ENCODE results near the gene DCHS1. TPM values are rescaled to one million over a fixed set of nuclear protein-coding genes. Genes with fewer than 3 reads are reported as not detected.
A peak's percentile ranks its signal among the peaks of the same experiment; 100 is the strongest.
"Not testable (repeated sequence)": the region's sequence is repeated elsewhere in the genome, so short reads cannot be mapped to it uniquely, and the experiment has no call there.

The DCHS1 gene
- total RNA-seq: 10 to 100 TPM; 11.2 to 17.4 TPM

- Histone ChIP-seq H3K27me3 (replicated peaks; ENCODE audit: insufficient read depth) (no peaks in the 10 kb centered on the region), H3K4me3 (peak within 1 kb of the TSS; percentile 35 to 43), H3K36me3 (no peaks in the 10 kb centered on the region), H3K27ac (peak within 1 kb of the TSS; percentile 38 to 63), H3K9me3 (no peaks in the 10 kb centered on the region), H3K4me1 (replicated peaks) (no peaks in the 10 kb centered on the region)
- no peak for TF ChIP-seq POLR2A (IDR thresholded peaks at IDR 0.05)
- no peak for TF ChIP-seq POLR2AphosphoS5 (IDR thresholded peaks at IDR 0.05)
- no peak for TF ChIP-seq CTCF (IDR thresholded peaks at IDR 0.05)
- intact Hi-C loops (cut with DNase I): loop anchor here (5.0 kb wide), 1 partner anchor 54 kb away; the partner anchor contains the start of genes ILK and RRP8
- DNase-seq (ENCODE audit: low spot score): no peak
- 10% methylated on average over 25 of the region's 56 CpGs for WGBS
These were observed at the start of gene DCHS1 for GRCh38 chr11:6655790-6656583. TSS of gene DCHS1 (minus strand) at chr11:6655809. CDS start at chr11:6641613, 14,196 bp downstream.

- Histone ChIP-seq H3K36me3 (no peaks in the 10 kb centered on the region), H3K9me3 (no peaks in the 10 kb centered on the region), H3K4me3 (no peak overlapping the region), H3K27me3 (replicated peaks; ENCODE audit: insufficient read depth) (no peaks in the 10 kb centered on the region), H3K4me1 (replicated peaks) (no peaks in the 10 kb centered on the region), H3K27ac (no peak overlapping the region)
- DNase-seq (ENCODE audit: low spot score): peak; percentile 48
- peak; percentile 44 for TF ChIP-seq POLR2AphosphoS5 (IDR thresholded peaks at IDR 0.05)
- no peak for TF ChIP-seq POLR2A (IDR thresholded peaks at IDR 0.05)
- peak in 3 of 4 experiments; percentile 46 to 63 (median 58) for TF ChIP-seq CTCF (IDR thresholded peaks at IDR 0.05)
- 81% methylated on average over 2 of the region's 2 CpGs for WGBS
- intact Hi-C loops (cut with DNase I): loop anchor here (5.0 kb wide), 2 partner anchors 54 to 321 kb away; no protein-coding TSS in a partner anchor
These were observed 47.8 kb upstream of the DCHS1 start for GRCh38 chr11:6703247-6704063.

GRCh38 chr11:6701955-6702354 is 46.3 kb upstream of the DCHS1 start:
- not testable (repeated sequence) for H3K4me1 ChIP-seq (replicated peaks); H3K27me3 ChIP-seq (replicated peaks; ENCODE audit: insufficient read depth); H3K36me3 ChIP-seq; DNase-seq (ENCODE audit: low spot score); H3K27ac ChIP-seq; H3K4me3 ChIP-seq; H3K9me3 ChIP-seq
- intact Hi-C loops (cut with DNase I): loop anchor here (5.0 kb wide), 2 partner anchors 55 to 320 kb away; no protein-coding TSS in a partner anchor
- WGBS: 31% methylated on average over 3 of the region's 3 CpGs

GRCh38 chr11:6695377-6695776 is 39.8 kb upstream of the DCHS1 start:
- H3K27me3 ChIP-seq (replicated peaks; ENCODE audit: insufficient read depth): no peaks in the 10 kb centered on the region
- H3K27ac ChIP-seq: peak overlapping the region; percentile 35 to 36
- H3K4me3 ChIP-seq: no peak overlapping the region
- intact Hi-C loops (cut with DNase I): no loop called here
- H3K4me1 ChIP-seq (replicated peaks): no peaks in the 10 kb centered on the region
- WGBS: 49% methylated on average over 1 of the region's 1 CpG
- TF ChIP-seq POLR2A (IDR thresholded peaks at IDR 0.05) (no peak), POLR2AphosphoS5 (IDR thresholded peaks at IDR 0.05) (peak; percentile 17)
- no peak for DNase-seq (ENCODE audit: low spot score)
- H3K9me3 ChIP-seq: no peaks in the 10 kb centered on the region
- no peaks in the 10 kb centered on the region for H3K36me3 ChIP-seq

GRCh38 chr11:6694229-6694535 is 38.6 kb upstream of the DCHS1 start:
- no peaks in the 10 kb centered on the region for H3K27me3 ChIP-seq (replicated peaks; ENCODE audit: insufficient read depth)
- TF ChIP-seq POLR2A (IDR thresholded peaks at IDR 0.05) (no peak), CTCF (IDR thresholded peaks at IDR 0.05) (no peak)
- no peak overlapping the region for H3K4me3 ChIP-seq
- H3K27ac ChIP-seq: no peak overlapping the region
- H3K9me3 ChIP-seq: no peaks in the 10 kb centered on the region
- WGBS: 5% methylated on average over 1 of the region's 1 CpG
- DNase-seq (ENCODE audit: low spot score): no peak
- no peaks in the 10 kb centered on the region for H3K4me1 ChIP-seq (replicated peaks)
- intact Hi-C loops (cut with DNase I): no loop called here
- no peaks in the 10 kb centered on the region for H3K36me3 ChIP-seq
